HG02759 (cell line): ENCODE measurements around the gene PATL2.
"Not testable (repeated sequence)": the region's sequence is repeated elsewhere in the genome, so short reads cannot be mapped to it uniquely, and the experiment has no call there.

Experiments
- ATAC-seq: cut with Tn5 transposase; IDR thresholded peaks from one replicate; pipeline ENCODE4 v1.9.1; 2021; ENCODE audit warnings: mild to moderate bottlenecking, moderate library complexity; ENCODE audit not compliant: unreplicated experiment

Gene PATL2

DNA sequence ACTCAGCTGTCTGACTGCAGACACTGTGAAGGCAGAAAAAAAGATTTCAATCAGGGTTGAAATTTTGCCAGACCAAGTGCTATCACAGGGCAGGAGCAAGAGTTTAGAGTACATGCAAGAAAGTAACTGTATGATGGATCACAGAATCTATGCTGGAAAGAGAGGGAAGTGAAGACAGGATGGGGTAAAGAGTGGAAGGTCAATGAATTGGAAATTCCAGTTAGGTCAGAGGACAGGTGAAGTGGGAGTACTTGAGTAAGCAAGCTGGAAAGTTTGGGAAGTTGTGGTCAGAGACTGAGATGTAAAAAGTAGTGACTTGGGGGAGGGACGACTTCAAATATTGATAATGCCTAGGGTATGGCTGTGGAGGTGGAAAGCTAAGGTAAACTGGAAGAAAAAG lies 54.8 kb downstream of the PATL2 start:
- no peak for ATAC-seq

DNA sequence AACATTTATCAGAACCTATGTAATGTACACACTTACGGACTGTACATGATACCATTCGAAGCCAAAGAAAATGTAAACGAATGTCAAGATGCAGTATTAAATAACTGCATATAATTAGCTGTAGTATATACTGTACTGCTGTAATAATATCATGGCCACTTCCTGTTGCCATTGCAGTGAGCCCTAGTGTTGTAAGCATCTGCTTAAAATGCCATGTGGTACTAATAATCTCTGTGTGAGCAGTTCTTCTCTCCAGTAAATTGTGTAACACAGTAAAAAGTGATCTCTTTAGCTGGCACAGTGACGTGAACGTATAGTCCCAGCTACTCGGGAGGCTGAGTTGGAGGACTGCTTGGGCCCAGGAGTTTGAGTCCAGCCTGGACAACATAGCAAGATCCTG lies 56.3 kb downstream of the PATL2 start:
- ATAC-seq = no peak

DNA sequence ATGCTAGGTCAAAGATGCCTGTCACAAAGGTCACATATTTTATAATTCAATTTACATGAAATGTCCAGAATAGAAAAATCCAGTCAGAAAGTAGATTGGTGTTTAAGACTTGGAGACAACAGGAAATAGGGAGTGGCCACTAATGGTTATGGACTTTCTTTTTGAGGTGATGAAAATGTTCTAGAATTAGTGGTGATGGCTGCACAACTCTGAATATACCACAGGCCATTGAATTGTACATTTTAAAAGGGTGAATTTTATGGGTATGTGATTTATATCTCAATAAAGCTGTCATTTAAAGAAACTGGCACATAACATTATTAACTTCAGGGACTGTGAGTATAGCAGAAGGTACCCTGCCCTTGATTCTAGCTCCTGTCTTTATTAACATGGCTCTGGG lies 63.5 kb downstream of the PATL2 start:
- ATAC-seq = no peak

DNA sequence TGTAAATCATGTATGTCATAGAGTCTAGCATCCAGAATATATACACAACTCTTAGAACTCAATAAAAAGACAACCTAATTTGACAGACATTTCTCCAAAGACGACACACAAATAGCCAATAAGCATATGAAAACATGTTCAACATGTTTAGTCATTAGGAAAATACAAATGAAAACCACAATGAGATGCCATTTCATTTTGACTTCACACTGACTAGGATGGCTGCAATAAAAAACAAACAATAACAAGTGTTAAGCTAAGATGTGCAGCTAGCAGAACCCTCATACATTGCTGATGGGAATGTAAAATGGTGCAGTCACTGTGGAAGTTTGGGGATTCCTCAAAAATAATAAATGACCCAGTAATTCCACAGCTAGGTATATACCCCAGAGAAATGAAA lies 64.1 kb downstream of the PATL2 start:
- ATAC-seq = no peak

DNA sequence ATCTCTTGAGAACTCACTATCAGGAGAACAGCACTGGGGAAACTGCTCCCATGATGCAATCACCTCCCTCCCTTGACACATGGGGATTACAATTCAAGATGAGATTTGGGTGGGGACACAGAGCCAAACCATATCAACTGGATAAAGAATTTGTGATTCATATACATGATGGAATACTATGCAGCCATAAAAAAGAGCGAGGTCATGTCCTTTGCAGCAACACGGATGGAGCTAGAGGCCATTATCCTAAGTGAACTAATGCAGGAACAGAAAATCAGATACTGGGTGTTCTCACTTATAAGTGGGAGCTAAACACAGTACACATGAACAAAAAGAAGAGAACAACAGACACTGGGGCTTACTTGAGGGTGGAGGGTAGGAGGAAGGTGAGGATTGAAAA lies 64.7 kb downstream of the PATL2 start:
- ATAC-seq = no peak

DNA sequence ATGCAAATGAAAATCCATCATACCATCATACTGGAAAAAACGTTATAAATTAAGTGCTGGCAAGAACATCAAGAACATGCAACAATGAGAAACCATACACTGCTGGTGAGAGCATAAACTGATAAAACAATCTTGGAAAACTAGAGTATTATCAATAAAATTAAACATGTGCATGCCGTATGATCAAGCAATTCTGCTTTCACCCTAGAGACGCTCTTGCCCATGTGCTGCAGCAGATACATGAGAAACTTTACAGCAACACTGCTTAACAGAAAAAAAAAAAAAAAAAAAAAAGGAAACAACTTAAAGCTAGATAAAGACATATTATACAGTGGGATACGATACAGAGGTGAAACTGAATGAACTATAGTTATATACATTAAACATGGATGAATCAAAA lies 69.5 kb downstream of the PATL2 start:
- no peak for ATAC-seq

DNA sequence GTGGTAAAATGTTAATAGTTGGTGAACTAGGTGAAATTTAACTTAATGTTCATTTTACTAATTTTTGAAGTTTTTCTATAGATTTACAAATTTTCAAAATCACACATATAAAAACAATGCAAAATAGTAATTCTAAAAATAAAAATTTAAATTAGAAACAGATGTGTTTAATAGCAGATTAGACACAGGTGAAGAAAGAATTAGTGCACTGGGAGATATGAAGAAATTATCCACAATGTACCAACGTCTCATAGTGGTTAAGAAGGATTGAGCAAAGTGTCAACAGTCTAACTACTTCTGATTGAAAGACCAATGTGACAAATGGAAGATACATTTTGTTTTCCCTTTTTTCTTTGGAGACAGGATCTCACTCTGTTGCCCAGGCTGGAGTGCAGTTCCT lies 74.1 kb downstream of the PATL2 start:
- ATAC-seq = no peak

DNA sequence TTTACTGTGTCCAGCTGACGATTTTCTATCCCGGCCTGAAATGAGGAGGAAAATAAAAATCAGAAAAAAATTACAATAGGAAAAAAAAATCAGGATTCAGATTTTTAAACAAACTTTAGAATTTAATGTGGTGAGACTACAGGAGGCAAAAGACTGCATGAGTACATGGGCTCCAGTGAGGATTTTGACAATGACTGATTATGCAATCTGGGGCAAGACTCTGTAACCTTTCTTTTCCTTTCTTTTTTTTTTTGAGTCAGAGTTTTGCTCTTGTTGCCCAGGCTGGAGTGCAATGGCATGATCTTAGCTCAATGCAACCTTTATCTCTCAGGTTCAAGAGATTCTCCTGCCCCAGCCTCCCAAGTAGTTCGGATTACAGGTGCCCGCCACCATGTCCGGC lies 77.5 kb downstream of the PATL2 start:
- ATAC-seq = no peak

DNA sequence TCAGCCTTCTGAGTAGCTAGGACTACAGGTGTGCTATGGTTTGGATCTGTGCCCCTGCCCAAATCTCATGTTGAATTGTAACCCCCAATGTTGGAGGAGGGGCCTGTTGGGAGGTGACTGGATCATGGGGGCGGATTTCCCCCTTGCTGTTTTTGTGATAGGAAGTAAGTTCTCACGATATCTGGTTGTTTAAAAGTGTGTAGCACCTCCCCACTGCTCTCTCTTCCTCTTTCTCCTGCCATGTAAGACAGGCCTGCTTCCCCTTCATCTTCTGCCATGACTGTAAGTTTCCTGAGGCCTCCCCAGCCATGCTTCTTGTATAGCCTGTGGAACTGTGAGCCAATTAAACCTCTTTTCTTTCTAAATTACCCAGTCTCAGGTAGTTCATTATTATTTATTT lies 85.8 kb downstream of the PATL2 start:
- ATAC-seq = not testable (repeated sequence)

DNA sequence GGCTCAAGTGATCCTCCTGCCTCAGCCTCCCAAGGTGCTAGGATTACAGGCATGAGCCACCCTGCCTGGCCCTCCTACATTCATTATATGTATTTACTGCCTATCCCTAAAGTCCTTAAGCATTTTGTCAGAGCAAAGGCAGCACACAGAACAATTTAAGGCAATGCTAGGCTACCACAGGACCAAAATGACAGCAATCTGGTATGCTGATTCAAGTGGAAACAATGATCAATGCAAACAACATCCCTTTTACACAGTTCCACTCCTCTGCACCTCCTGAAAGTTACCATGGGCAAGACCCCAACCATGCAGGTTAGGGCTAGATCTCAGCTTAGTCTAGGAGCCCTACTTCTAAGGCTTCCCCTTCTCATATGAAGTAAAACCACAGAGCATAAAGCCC lies 87.9 kb downstream of the PATL2 start:
- ATAC-seq = no peak

DNA sequence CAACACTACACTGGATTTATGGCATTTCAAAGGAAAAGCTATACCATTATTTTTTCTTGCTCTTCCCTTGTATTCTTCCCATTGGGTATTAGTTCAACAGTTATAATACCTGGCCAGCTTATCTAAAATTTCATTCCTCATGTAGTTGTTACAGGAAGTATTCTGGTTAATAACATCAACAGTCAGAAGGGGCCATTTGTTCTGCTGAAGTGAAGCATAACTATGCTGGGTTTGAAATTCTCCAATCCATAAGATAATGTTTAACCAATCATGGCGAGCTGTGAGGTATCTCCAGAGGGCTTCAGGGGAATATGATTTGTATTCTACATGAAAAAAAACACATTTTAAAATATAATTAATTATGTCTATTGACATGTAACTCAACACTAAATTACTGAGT lies 91.0 kb downstream of the PATL2 start:
- no peak for ATAC-seq

DNA sequence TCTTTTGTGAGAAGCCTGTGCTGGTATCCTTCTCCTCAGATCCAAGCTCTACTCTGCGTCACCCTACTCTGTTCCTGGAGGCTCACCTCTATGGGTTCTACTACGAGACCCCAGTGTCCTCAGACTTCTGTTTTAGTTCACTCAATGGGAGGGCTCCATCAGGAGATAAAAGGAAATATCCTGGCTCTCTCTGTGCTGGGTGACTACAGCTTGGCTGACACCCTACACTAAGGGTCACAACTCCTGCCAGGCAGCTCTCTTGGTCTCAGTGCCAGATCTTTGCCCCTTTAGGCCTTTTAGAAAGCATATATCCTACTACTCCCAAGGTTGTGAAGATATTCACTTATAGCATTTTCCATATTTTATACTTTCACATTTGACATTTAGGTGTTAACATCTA lies 94.1 kb downstream of the PATL2 start:
- no peak for ATAC-seq
